Stimulated activated CD8-positive, alpha-beta memory T cell treated with anti-CD3 and anti-CD28 coated beads, Interleukin-12 subunit alpha, Interleukin-12 subunit beta, amount 100 ng/mL, for 1 hour (primary cell): ENCODE measurements around the gene JAK1.

Source experiments
- DNase-seq: peaks from one replicate; pipeline ENCODE4 v3.0.0-alpha.2; 2020; ENCODE audit warnings: low read depth

Gene JAK1

GRCh38 chr1:64891448-64891825 is 74.9 kb downstream of the JAK1 start:
- no peak for DNase-seq

GRCh38 chr1:64890699-64891447 is 75.5 kb downstream of the JAK1 start:
- no peak for DNase-seq

GRCh38 chr1:64887689-64888217 is 78.6 kb downstream of the JAK1 start:
- no peak for DNase-seq

- DNase-seq: no peak
These were observed 79.5 kb downstream of the JAK1 start for GRCh38 chr1:64886877-64887276.

- no peak for DNase-seq
These were observed 80.7 kb downstream of the JAK1 start for GRCh38 chr1:64885648-64886047.

GRCh38 chr1:64884261-64885040 is 81.9 kb downstream of the JAK1 start:
- DNase-seq: no peak

- no peak for DNase-seq
These were observed 83.6 kb downstream of the JAK1 start for GRCh38 chr1:64882574-64883255.

- no peak for DNase-seq
These were observed 85.1 kb downstream of the JAK1 start for GRCh38 chr1:64881281-64881680.

- DNase-seq: no peak
These were observed 85.9 kb downstream of the JAK1 start for GRCh38 chr1:64880449-64880848.

- no peak for DNase-seq
These were observed 87.3 kb downstream of the JAK1 start for GRCh38 chr1:64878931-64879611.

- no peak for DNase-seq
These were observed 88.3 kb downstream of the JAK1 start for GRCh38 chr1:64878090-64878489.

- no peak for DNase-seq
These were observed 88.8 kb downstream of the JAK1 start for GRCh38 chr1:64877598-64877997.

- DNase-seq: no peak
These were observed 89.2 kb downstream of the JAK1 start for GRCh38 chr1:64877151-64877550.

- no peak for DNase-seq
These were observed 90.7 kb downstream of the JAK1 start for GRCh38 chr1:64875606-64876005.

GRCh38 chr1:64875101-64875500 is 91.2 kb downstream of the JAK1 start:
- DNase-seq: no peak

GRCh38 chr1:64874666-64875065 is 91.7 kb downstream of the JAK1 start:
- no peak for DNase-seq

GRCh38 chr1:64873576-64873975 is 92.8 kb downstream of the JAK1 start:
- DNase-seq: no peak

GRCh38 chr1:64872067-64872466 is 94.3 kb downstream of the JAK1 start:
- DNase-seq: no peak

GRCh38 chr1:64871256-64871655 is 95.1 kb downstream of the JAK1 start:
- no peak for DNase-seq

GRCh38 chr1:64867266-64867665 is 99.1 kb downstream of the JAK1 start:
- DNase-seq: no peak

GRCh38 chr1:64866689-64867088 is 99.7 kb downstream of the JAK1 start:
- DNase-seq: no peak

- no peak for DNase-seq
These were observed 101.1 kb downstream of the JAK1 start for GRCh38 chr1:64865105-64865757.
